ENCODE data around the gene LDHAL6A. TPM values are rescaled to one million over a fixed set of nuclear protein-coding genes. Genes with fewer than 3 reads are reported as not detected.

Gene LDHAL6A
- total RNA-seq, 4 donors from 2014 or later, result not detected

DNA sequence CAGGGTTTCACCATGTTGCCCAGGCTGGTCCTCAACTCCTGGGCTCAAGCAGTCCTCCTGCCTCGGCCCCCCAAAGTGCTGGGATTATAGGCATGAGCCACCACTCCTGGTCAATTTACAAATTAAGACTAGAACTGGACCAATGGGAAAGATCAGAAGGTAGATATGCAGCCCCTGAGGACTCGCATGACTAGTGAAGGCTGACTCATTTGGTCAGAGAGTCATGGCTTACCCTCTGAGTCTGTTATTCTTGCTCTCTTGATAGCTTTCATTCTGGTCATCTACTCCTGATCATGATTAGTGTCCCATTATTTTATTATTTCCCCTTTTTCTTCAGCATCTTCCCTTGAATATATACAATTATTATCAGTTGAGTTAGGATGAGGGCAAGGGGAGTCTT, 2.7 kb upstream of the LDHAL6A start:
- H3K27ac ChIP-seq (replicated peaks in 1 of 4), result no peak overlapping the region
- no peak overlapping the region for H3K4me3 ChIP-seq
- H3K4me1 ChIP-seq, result no peaks in the 10 kb centered on the region
- peaks cover 0 to 10% (median 3%) of the 10 kb centered on the region in 4 donors for H3K27me3 ChIP-seq
- WGBS, result 82% methylated on average over 2 of the region's 2 CpGs
- no peak for DNase-seq (ENCODE audit: extremely low spot score)
- no peaks in the 10 kb centered on the region for H3K36me3 ChIP-seq
- no peaks in the 10 kb centered on the region for H3K9me3 ChIP-seq
- TF ChIP-seq, protein P1, sequence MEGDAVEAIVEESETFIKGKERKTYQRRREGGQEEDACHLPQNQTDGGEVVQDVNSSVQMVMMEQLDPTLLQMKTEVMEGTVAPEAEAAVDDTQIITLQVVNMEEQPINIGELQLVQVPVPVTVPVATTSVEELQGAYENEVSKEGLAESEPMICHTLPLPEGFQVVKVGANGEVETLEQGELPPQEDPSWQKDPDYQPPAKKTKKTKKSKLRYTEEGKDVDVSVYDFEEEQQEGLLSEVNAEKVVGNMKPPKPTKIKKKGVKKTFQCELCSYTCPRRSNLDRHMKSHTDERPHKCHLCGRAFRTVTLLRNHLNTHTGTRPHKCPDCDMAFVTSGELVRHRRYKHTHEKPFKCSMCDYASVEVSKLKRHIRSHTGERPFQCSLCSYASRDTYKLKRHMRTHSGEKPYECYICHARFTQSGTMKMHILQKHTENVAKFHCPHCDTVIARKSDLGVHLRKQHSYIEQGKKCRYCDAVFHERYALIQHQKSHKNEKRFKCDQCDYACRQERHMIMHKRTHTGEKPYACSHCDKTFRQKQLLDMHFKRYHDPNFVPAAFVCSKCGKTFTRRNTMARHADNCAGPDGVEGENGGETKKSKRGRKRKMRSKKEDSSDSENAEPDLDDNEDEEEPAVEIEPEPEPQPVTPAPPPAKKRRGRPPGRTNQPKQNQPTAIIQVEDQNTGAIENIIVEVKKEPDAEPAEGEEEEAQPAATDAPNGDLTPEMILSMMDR (IDR thresholded peaks at IDR 0.05), result no peak
- TF ChIP-seq EP300 (IDR thresholded peaks at IDR 0.05) (no peak), POLR2AphosphoS5 (IDR thresholded peaks at IDR 0.05) (no peak), POLR2A (IDR thresholded peaks at IDR 0.05; ENCODE audit: low read depth) (no peak)
- intact Hi-C loops (cut with DNase I), result no loop called here

DNA sequence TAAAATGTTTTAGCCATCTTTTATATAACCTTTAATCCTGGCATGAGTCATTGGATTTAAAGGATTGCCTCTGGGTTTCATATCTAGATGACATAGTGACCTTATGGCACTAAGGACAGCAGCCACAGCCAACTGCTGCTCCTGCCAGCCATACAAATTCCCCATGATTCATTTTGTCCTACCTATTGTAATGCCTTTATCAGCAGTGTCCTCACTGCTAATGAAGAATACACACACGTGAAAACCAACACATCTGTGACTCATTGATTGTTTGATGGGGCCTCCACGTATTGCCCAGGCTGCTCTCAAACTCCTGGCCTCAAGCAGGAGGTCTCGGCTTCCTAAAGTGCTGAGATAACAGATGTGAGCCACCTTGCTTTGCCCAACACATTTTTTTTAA, 1.8 kb downstream of the LDHAL6A start:
- TF ChIP-seq, protein P1 (IDR thresholded peaks at IDR 0.05), result no peak
- TF ChIP-seq POLR2AphosphoS5 (IDR thresholded peaks at IDR 0.05) (no peak), EP300 (IDR thresholded peaks at IDR 0.05) (no peak), POLR2A (IDR thresholded peaks at IDR 0.05; ENCODE audit: low read depth) (no peak)
- no peaks in the 10 kb centered on the region for H3K36me3 ChIP-seq
- intact Hi-C loops (cut with DNase I), result no loop called here
- no peak overlapping the region for H3K27ac ChIP-seq (replicated peaks in 1 of 4)
- 62% methylated on average over 3 of the region's 3 CpGs for WGBS
- no peak for DNase-seq (ENCODE audit: extremely low spot score)
- H3K9me3 ChIP-seq, result no peaks in the 10 kb centered on the region
- H3K4me3 ChIP-seq, result no peak overlapping the region
- H3K4me1 ChIP-seq, result no peaks in the 10 kb centered on the region
- H3K27me3 ChIP-seq, result peaks cover 0 to 10% (median 3%) of the 10 kb centered on the region in 4 donors

DNA sequence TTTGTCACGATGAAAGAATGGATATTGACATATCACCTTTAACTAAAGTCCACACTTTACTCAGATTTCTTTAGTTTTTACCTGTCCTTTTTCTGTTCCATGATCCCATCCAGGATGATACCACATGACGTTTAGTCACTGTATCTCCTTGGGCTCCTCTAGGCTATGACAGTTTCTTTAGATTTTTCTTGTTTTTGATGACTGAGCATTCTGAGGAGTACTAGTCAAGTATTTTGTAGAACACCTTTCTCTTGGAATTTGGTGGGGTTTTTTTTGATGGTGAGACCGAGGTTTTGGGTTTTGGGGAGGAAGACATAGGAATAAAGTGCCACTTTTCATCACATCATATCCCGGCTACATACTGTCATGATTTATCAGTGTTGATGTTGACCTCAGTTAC, 4.0 kb downstream of the LDHAL6A start:
- H3K27me3 ChIP-seq, result peaks cover 0 to 10% (median 3%) of the 10 kb centered on the region in 4 donors
- H3K4me3 ChIP-seq, result no peak overlapping the region
- no peaks in the 10 kb centered on the region for H3K36me3 ChIP-seq
- intact Hi-C loops (cut with DNase I), result no loop called here
- H3K4me1 ChIP-seq, result no peaks in the 10 kb centered on the region
- peak; percentile 5 for DNase-seq (ENCODE audit: extremely low spot score)
- no peak for TF ChIP-seq EP300 (IDR thresholded peaks at IDR 0.05)
- TF ChIP-seq POLR2AphosphoS5 (IDR thresholded peaks at IDR 0.05), result no peak
- TF ChIP-seq, protein P1 (IDR thresholded peaks at IDR 0.05), result no peak
- TF ChIP-seq POLR2A (IDR thresholded peaks at IDR 0.05; ENCODE audit: low read depth), result no peak
- H3K9me3 ChIP-seq, result no peaks in the 10 kb centered on the region
- 92% methylated on average over 4 of the region's 4 CpGs for WGBS
- H3K27ac ChIP-seq (replicated peaks in 1 of 4), result no peak overlapping the region

DNA sequence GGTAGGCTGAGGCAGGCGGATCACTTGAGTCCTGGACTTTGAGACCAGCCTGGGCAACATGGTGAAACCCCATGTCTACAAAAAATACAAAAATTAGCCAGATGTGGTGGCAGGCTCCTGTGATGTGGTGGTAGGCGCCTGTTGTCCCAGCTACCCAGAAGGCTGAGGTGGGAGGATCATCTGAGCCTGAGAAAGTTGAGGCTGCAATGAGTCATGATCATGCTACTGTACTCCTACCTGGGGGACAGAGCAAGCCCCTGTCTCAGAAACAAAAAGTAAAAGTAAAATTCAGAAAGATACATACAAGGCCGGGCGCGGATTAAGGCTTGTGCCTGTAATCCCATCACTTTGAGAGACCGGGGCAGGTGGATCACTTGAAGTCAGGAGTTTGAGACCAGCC, 6.3 kb downstream of the LDHAL6A start:
- Histone ChIP-seq H3K4me3 (no peak overlapping the region), H3K9me3 (no peaks in the 10 kb centered on the region), H3K4me1 (no peaks in the 10 kb centered on the region), H3K36me3 (no peaks in the 10 kb centered on the region), H3K27ac (replicated peaks in 1 of 4) (no peak overlapping the region), H3K27me3 (no peaks in the 10 kb centered on the region)
- DNase-seq (ENCODE audit: extremely low spot score), result peak; percentile 81
- intact Hi-C loops (cut with DNase I), result no loop called here
- WGBS, result 95% methylated on average over 6 of the region's 6 CpGs
- TF ChIP-seq POLR2A (IDR thresholded peaks at IDR 0.05; ENCODE audit: low read depth) (no peak), EP300 (IDR thresholded peaks at IDR 0.05) (no peak), POLR2AphosphoS5 (IDR thresholded peaks at IDR 0.05) (no peak)
- TF ChIP-seq, protein P1 (IDR thresholded peaks at IDR 0.05), result no peak

DNA sequence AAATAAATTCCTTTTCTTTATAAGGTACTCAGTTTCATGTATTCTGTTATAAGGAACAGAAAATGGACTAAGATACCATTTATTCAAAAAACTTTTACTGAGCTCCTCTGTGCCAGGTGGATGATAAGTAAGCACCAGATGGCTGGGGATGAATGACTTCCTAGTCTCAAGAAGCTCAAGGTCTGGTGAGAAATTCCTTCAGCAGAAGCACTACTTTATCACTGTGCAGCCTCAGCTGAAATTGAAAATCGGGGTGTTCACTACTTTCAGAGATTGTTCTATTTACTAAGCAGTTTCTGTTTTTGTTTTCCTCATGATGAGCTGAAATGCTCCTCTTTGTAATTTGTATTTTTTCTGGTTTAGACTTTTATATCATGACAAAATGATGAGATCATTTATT, 7.8 kb downstream of the LDHAL6A start:
- no peaks in the 10 kb centered on the region for H3K27me3 ChIP-seq
- intact Hi-C loops (cut with DNase I), result no loop called here
- 83% methylated on average over 1 of the region's 1 CpG for WGBS

More for the DNA sequence above, 7.8 kb downstream of the LDHAL6A start:
- Histone ChIP-seq H3K27ac (replicated peaks in 1 of 4) (no peak overlapping the region), H3K4me1 (no peaks in the 10 kb centered on the region), H3K9me3 (no peaks in the 10 kb centered on the region), H3K4me3 (no peak overlapping the region), H3K36me3 (peaks cover 0 to 2% (median 0%) of the 10 kb centered on the region in 4 donors)
- DNase-seq (ENCODE audit: extremely low spot score), result no peak
- TF ChIP-seq, protein P1 (IDR thresholded peaks at IDR 0.05), result no peak
- no peak for TF ChIP-seq POLR2AphosphoS5 (IDR thresholded peaks at IDR 0.05)
- TF ChIP-seq EP300 (IDR thresholded peaks at IDR 0.05), result no peak

Data from esophagus muscularis mucosa (tissue), 4 donors.